Measurements from ENCODE around the gene ERI3. TPM values are rescaled to one million over a fixed set of nuclear protein-coding genes. Genes with fewer than 3 reads are reported as not detected.

ERI3 gene
- total and polyA plus RNA-seq, 9 of the 15 experiments (the other 6 are each of a cell fraction or from before 2014, with no cell fraction given) = 47.8 to 93.4 (median 67.2) TPM

GRCh38 chr1:44213222-44214112 lies 141.6 kb downstream of the ERI3 start, which contains the start of gene DMAP1 (continued):
- TF ChIP-seq ZFP30 (CRISPR knock-in tag; IDR thresholded peaks at IDR 0.05; ENCODE audit: borderline replicate concordance) = no peak
- no peak for TF ChIP-seq MBD1 (CRISPR knock-in tag; IDR thresholded peaks at IDR 0.05)
- TF ChIP-seq FOXM1 (IDR thresholded peaks at IDR 0.05; ENCODE audit: low read depth) = peak; percentile 76
- 0 out of 2 replicates have a peak, but pooled peaks have one; percentile 20 for TF ChIP-seq FOXM1 (CRISPR knock-in tag; IDR thresholded peaks at IDR 0.05; ENCODE audit: low read depth)
- TF ChIP-seq PTBP1 (IDR thresholded peaks at IDR 0.05; ENCODE audit: low read depth, low read length) = peak; percentile 67; the same call in 1 of the 2 replicates
- TF ChIP-seq AFF1 (IDR thresholded peaks at IDR 0.05; ENCODE audit: low read depth in 1 of 2, partially characterized antibody in 2 of 2) = peak in 1 of 2 experiments; percentile 60
- 0 out of 2 replicates have a peak, but pooled peaks have one; percentile 42 for TF ChIP-seq ZBTB9 (CRISPR knock-in tag; IDR thresholded peaks at IDR 0.05)
- peak; percentile 74 for TF ChIP-seq ELF1 (tag; IDR thresholded peaks at IDR 0.05)
- peak; percentile 84 for TF ChIP-seq MBD2 (IDR thresholded peaks at IDR 0.05; ENCODE audit: borderline replicate concordance, low read depth)
- TF ChIP-seq ZNF785 (CRISPR knock-in tag; IDR thresholded peaks at IDR 0.05) = no peak
- TF ChIP-seq SREBF1 (IDR thresholded peaks at IDR 0.05; ENCODE audit: borderline replicate concordance, low read depth, low read length) = peak; percentile 68; the same call in 1 of the 2 replicates
- TF ChIP-seq GTF2F1 (IDR thresholded peaks at IDR 0.05; ENCODE audit: low read depth, low read length) = peak; percentile 82; the same call in 1 of the 2 replicates
- TF ChIP-seq ZNF431 (CRISPR knock-in tag; IDR thresholded peaks at IDR 0.05) = no peak
- peak; percentile 67 for TF ChIP-seq SOX6 (IDR thresholded peaks at IDR 0.05)
- peak; percentile 60; the same call in 1 of the 2 replicates for TF ChIP-seq HDAC8 (tag; IDR thresholded peaks at IDR 0.05)
- no peak for TF ChIP-seq PCBP2 (IDR thresholded peaks at IDR 0.05; ENCODE audit: low read depth, low read length, poor library complexity, severe bottlenecking)
- TF ChIP-seq NFRKB (IDR thresholded peaks at IDR 0.05; ENCODE audit: low read depth) = no peak
- peak; percentile 88 for TF ChIP-seq MYNN (IDR thresholded peaks at IDR 0.05)
- TF ChIP-seq MYNN (CRISPR knock-in tag; IDR thresholded peaks at IDR 0.05) = no peak
- peak; percentile 79 for TF ChIP-seq TBP (optimal IDR thresholded peaks at IDR 0.05; ENCODE audit: low read depth, low read length)
